Endothelial cell of umbilical vein (primary cell): ENCODE results near the gene DAZAP1.

ENCODE experiments used
- EZH2 ChIP-seq: IDR thresholded peaks from 2 replicates; pipeline ENCODE4 v1.6.1; 2012; ENCODE audit warnings: borderline replicate concordance, low read depth, mild to moderate bottlenecking, moderate library complexity, low read length, inconsistent platforms; ENCODE audit not compliant: severe bottlenecking
- FOS ChIP-seq: IDR thresholded peaks from 2 replicates; pipeline ENCODE4 v1.6.1; 2011; ENCODE audit warnings: mild to moderate bottlenecking, low read length, moderate library complexity, borderline replicate concordance; ENCODE audit not compliant: insufficient read depth
- GATA2 ChIP-seq: IDR thresholded peaks from 2 replicates; pipeline ENCODE4 v1.7.0; 2011; ENCODE audit warnings: low read depth, mild to moderate bottlenecking, moderate library complexity, mixed read lengths, low read length; ENCODE audit not compliant: insufficient read length, insufficient read depth
- JUN ChIP-seq: IDR thresholded peaks from 2 replicates; pipeline ENCODE4 v1.6.1; 2011; ENCODE audit warnings: borderline replicate concordance, low read depth; ENCODE audit not compliant: insufficient read length, insufficient read depth
- MYC ChIP-seq: IDR thresholded peaks from one replicate; pipeline ENCODE4 v1.6.1; 2011; ENCODE audit warnings: mild to moderate bottlenecking, low read depth, low read length
- POLR2A ChIP-seq: IDR thresholded peaks from 2 replicates; pipeline ENCODE4 v1.6.1; 2012; ENCODE audit warnings: low read depth, mild to moderate bottlenecking, control low read depth, low read length
- POLR2AphosphoS5 ChIP-seq: IDR thresholded peaks from 2 replicates; pipeline ENCODE4 v1.6.1; 2012; ENCODE audit warnings: low read depth, mild to moderate bottlenecking, control low read depth, low read length, moderate library complexity; ENCODE audit not compliant: insufficient read depth
- TF ChIP-seq, protein P1 (sequence below), 2 donors: IDR thresholded peaks; 1 replicate in 1 of 2; 2 replicates in 1 of 2; pipeline ENCODE4 v1.5.1; 2011; ENCODE audit warnings: low read length in 2 of 2, mild to moderate bottlenecking in 2 of 2, moderate library complexity in 2 of 2, control low read depth in 1 of 2, inconsistent platforms in 1 of 2, low read depth in 1 of 2; ENCODE audit not compliant: insufficient read depth in 1 of 2; ENCODE audit errors: extremely low read depth in 1 of 2
- TF ChIP-seq, protein P2 (sequence below): IDR thresholded peaks from 2 replicates; pipeline ENCODE4 v1.6.1; 2011; ENCODE audit not compliant: insufficient read depth, insufficient read length

DNA sequence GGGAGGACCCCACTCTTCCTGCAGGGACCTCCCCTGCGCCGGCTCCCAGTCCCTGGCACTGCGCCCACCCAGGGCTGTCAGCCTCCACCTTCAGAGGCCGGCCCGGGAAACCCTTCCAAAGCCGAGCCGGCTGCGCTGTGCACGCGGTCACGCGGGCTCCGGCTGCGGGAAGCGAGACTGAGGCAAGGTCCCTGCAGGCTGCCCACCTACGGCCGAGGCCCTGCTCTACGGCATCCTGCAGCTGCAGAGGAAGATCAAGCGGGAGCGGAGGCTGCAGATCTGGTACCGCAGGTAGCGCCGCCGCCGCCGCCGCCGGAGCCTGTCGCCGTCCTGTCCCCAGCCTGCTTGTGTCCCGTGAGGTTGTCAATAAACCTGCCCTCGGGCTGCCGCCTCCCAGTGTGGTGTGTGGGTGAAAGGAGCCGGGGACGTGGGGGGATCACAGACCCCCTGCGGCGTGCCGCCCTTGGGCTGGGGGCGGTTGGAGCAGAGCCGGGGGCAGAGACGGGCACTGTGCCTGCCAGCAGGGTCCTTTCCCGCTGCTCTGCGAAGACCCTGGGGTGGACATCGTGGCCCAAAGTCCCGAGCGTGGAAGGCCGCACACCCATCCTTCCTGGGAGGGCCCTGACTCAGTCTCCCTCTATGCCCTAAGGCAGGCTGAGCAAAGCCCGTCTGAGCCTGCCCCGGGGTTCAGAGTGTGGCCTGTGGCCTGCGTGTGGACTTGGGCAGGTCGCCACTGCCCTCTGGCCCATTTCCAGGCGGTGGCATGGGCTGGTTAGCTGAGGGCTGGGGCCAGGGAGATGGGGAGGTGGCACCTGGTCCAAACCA, 12.0 kb upstream of the DAZAP1 start:
- TF ChIP-seq, protein P1, sequence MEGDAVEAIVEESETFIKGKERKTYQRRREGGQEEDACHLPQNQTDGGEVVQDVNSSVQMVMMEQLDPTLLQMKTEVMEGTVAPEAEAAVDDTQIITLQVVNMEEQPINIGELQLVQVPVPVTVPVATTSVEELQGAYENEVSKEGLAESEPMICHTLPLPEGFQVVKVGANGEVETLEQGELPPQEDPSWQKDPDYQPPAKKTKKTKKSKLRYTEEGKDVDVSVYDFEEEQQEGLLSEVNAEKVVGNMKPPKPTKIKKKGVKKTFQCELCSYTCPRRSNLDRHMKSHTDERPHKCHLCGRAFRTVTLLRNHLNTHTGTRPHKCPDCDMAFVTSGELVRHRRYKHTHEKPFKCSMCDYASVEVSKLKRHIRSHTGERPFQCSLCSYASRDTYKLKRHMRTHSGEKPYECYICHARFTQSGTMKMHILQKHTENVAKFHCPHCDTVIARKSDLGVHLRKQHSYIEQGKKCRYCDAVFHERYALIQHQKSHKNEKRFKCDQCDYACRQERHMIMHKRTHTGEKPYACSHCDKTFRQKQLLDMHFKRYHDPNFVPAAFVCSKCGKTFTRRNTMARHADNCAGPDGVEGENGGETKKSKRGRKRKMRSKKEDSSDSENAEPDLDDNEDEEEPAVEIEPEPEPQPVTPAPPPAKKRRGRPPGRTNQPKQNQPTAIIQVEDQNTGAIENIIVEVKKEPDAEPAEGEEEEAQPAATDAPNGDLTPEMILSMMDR (IDR thresholded peaks at IDR 0.05; ENCODE audit: extremely low read depth in 1 of 2, insufficient read depth in 1 of 2, low read depth in 1 of 2, low read length in 2 of 2), result no peak
- TF ChIP-seq FOS (no peak), POLR2AphosphoS5 (no peak), EZH2 (no peak), POLR2A (no peak), GATA2 (no peak), MYC (no peak), JUN (no peak)
- TF ChIP-seq, protein P2, sequence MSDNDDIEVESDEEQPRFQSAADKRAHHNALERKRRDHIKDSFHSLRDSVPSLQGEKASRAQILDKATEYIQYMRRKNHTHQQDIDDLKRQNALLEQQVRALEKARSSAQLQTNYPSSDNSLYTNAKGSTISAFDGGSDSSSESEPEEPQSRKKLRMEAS, result no peak
